GM13976 (cell line): ENCODE results near the gene THYN1.

Source experiments
- DNase-seq: peaks from one replicate; pipeline ENCODE4 v3.0.0; 2012; ENCODE audit warnings: low spot score
- CTCF ChIP-seq: IDR thresholded peaks from 2 replicates; pipeline ENCODE4 v1.5.1; 2012; ENCODE audit warnings: borderline replicate concordance, mild to moderate bottlenecking; ENCODE audit not compliant: insufficient read depth; ENCODE audit errors: extremely low read depth, missing control alignments, control extremely low read depth
- in situ Hi-C: fragments of 300-500 bp; cut with MboI; formaldehyde crosslinking; loops from one replicate; pipeline ENCODE4 v1.12.0; 2022; ENCODE audit warnings: low sequenced_read_pairs, mixed read lengths, inconsistent platforms; ENCODE audit not compliant: unreplicated experiment

The THYN1 gene

GRCh38 chr11:134278356-134278755, 25.2 kb upstream of the THYN1 start:
- in situ Hi-C loops, result no loop called here
- TF ChIP-seq CTCF, result no peak
- DNase-seq, result no peak

GRCh38 chr11:134277183-134278001, 24.2 kb upstream of the THYN1 start:
- in situ Hi-C loops, result no loop called here
- no peak for DNase-seq
- no peak for TF ChIP-seq CTCF

- peak; percentile 49 for DNase-seq
- in situ Hi-C loops, result no loop called here
- TF ChIP-seq CTCF, result no peak
Observed at GRCh38 chr11:134276396-134277182, 23.4 kb upstream of the THYN1 start.

DNA sequence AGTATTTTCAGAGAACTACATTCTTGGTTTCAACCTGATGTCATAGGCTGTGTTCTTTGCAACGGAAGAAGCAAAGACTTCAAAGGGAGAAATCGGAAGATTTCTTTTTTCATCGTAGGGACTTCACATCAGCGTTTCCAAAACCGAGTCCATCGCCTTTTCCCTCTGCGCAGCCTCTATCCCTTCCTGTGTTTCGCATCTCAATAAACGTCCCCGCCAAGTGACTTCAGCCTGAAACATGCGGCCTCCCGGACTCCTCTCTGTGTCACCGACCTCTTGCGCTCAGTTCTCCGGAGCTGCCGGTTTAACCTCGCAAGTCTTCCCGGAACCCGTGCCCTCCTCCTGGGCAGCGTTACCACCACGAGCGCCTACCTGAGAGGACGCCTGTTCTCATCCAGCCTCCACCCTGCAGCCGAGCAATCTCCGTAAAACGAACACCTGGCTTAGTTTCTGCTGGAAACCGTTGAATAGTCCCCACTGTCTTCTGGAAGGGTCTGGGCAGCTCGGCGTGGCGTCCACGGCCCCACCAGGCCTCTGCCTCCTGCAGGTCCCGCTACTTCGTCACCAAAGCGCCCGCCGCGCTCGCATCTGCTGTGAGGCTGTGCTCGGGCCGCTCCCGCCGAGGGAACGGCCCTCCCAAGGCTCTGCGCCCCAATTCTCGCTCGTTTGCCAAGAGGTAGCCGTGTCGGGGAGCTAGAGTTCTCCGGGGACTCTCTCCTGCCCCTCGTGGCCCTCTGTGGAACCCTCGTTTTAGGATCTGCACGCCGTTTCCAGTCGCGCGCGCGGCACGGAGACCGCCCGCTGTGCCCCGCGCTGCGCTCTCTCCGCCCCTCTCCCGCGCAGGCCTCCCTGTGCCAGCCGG, 22.6 kb upstream of the THYN1 start, which contains the start of gene GLB1L3:
Gene GLB1L3 (plus strand): TSS at position 846 of the 862 bp plus-strand sequence. CDS start 362 bp downstream, outside the sequence.
- peak; percentile 83 for DNase-seq
- TF ChIP-seq CTCF, result peak; percentile 39
- in situ Hi-C loops, result no loop called here

GRCh38 chr11:134275188-134275533, 22.0 kb upstream of the THYN1 start:
- no peak for TF ChIP-seq CTCF
- no peak for DNase-seq
- in situ Hi-C loops, result no loop called here

- no peak for TF ChIP-seq CTCF
- in situ Hi-C loops, result no loop called here
- DNase-seq, result no peak
Observed at GRCh38 chr11:134273317-134273712, 20.2 kb upstream of the THYN1 start.
